Prostate gland (tissue), 2 donors: Measurements from ENCODE around the gene TPRG1L. TPM values are rescaled to one million over a fixed set of nuclear protein-coding genes. Genes with fewer than 3 reads are reported as not detected.

Experiments used
- DNase-seq: peaks from one replicate; pipeline ENCODE4 v3.0.0-alpha.2; 2019; ENCODE audit warnings: low spot score
- H3K27ac ChIP-seq, 2 donors: fragments of 200-600 bp; sonication (generic); 2 replicates each; pipeline ENCODE4 v1.5.1; 2017 to 2019
- H3K27me3 ChIP-seq: fragments of 200-600 bp; sonication (generic); replicated peaks from 2 replicates; pipeline ENCODE4 v1.5.1; 2019; ENCODE audit not compliant: insufficient read depth
- H3K36me3 ChIP-seq, 2 donors: fragments of 200-600 bp; sonication (generic); 1 replicate in 1 of 2; 2 replicates in 1 of 2; pipeline versions ENCODE4 v1.5.1 to v1.8.1; 2017 to 2019
- H3K4me1 ChIP-seq: fragments of 200-600 bp; sonication (generic); replicated peaks from 2 replicates; pipeline ENCODE4 v1.5.1; 2019
- H3K4me3 ChIP-seq, 2 donors: fragments of 200-600 bp; sonication (generic); 2 replicates each; pipeline ENCODE4 v1.5.1; 2017 to 2019
- H3K9me3 ChIP-seq: fragments of 200-600 bp; sonication (generic); 2 replicates; pipeline ENCODE4 v1.5.1; 2017
- CTCF ChIP-seq, 4 experiments: fragments of 200-600 bp in 2 of 4; fragments of 450-650 bp in 2 of 4; sonication (generic) in 2 of 4; IDR thresholded peaks; 1 replicate in 3 of 4; 2 replicates in 1 of 4; pipeline ENCODE4 v1.5.1; 2016 to 2019; ENCODE audit warnings: antibody characterized with exemption in 4 of 4, mild to moderate bottlenecking in 2 of 4, moderate library complexity in 2 of 4
- POLR2A ChIP-seq: fragments of 450-650 bp; IDR thresholded peaks from one replicate; pipeline ENCODE4 v1.6.1; 2016; ENCODE audit warnings: antibody characterized with exemption, mild to moderate bottlenecking
- POLR2AphosphoS5 ChIP-seq: sonication (generic); formaldehyde crosslinking; IDR thresholded peaks from one replicate; pipeline ENCODE4 v1.6.1; 2017; ENCODE audit warnings: antibody characterized with exemption
- WGBS: methylation state at CpG from one replicate; pipeline ENCODE4 v1.1.5; 2018; 5-methylcytosine and 5-hydroxymethylcytosine counted together
- intact Hi-C: fragments of 100-400 bp; cut with DNase I; formaldehyde crosslinking; loops from one replicate; pipeline ENCODE4 v1.14.2; 2022
- total RNA-seq, 2 donors: library from RNA; depleted of rRNA; stranded (reverse); fragments of >200 nt; gene quantifications; one replicate each; pipeline ENCODE4 v1.1.0, GENCODE V29; 2016

Gene TPRG1L
- total RNA-seq, 2 donors from 2014 or later, result 26.4 to 35.0 TPM

GRCh38 chr1:3601743-3602142, 23.1 kb upstream of the TPRG1L start:
- no peak for DNase-seq
- WGBS, result 64% methylated on average over 15 of the region's 16 CpGs
- Histone ChIP-seq H3K4me3 (no peak overlapping the region), H3K9me3 (no peaks in the 10 kb centered on the region), H3K4me1 (no peaks in the 10 kb centered on the region), H3K36me3 (no peaks in the 10 kb centered on the region), H3K27me3 (no peaks in the 10 kb centered on the region), H3K27ac (no peak overlapping the region)
- TF ChIP-seq CTCF (IDR thresholded peaks at IDR 0.05) (no peak), POLR2AphosphoS5 (no peak), POLR2A (no peak)
- intact Hi-C loops, result no loop called here

- intact Hi-C loops, result no loop called here
These were observed 22.4 kb upstream of the TPRG1L start for GRCh38 chr1:3602375-3602774.

GRCh38 chr1:3603156-3603555, 21.7 kb upstream of the TPRG1L start:
- no peaks in the 10 kb centered on the region for H3K27me3 ChIP-seq
- H3K4me3 ChIP-seq, result no peak overlapping the region
- DNase-seq, result no peak
- intact Hi-C loops, result no loop called here
- H3K27ac ChIP-seq, result no peak overlapping the region
- H3K4me1 ChIP-seq, result no peaks in the 10 kb centered on the region
- H3K36me3 ChIP-seq, result no peaks in the 10 kb centered on the region
- TF ChIP-seq POLR2A, result no peak
- no peak for TF ChIP-seq CTCF (IDR thresholded peaks at IDR 0.05)
- TF ChIP-seq POLR2AphosphoS5, result no peak
- 80% methylated on average over 1 of the region's 11 CpGs for WGBS
- H3K9me3 ChIP-seq, result no peaks in the 10 kb centered on the region

More at GRCh38 chr1:3602375-3602774, 22.4 kb upstream of the TPRG1L start:
- Histone ChIP-seq H3K27ac (no peak overlapping the region), H3K9me3 (no peaks in the 10 kb centered on the region), H3K36me3 (no peaks in the 10 kb centered on the region), H3K27me3 (no peaks in the 10 kb centered on the region), H3K4me1 (no peaks in the 10 kb centered on the region), H3K4me3 (no peak overlapping the region)
- no peak for TF ChIP-seq POLR2A
- no peak for TF ChIP-seq POLR2AphosphoS5
- TF ChIP-seq CTCF (IDR thresholded peaks at IDR 0.05), result no peak
- 89% methylated on average over 20 of the region's 21 CpGs for WGBS
- no peak for DNase-seq

- H3K4me3 ChIP-seq, result no peak overlapping the region
- no peaks in the 10 kb centered on the region for H3K36me3 ChIP-seq
- H3K4me1 ChIP-seq, result no peaks in the 10 kb centered on the region
- TF ChIP-seq POLR2AphosphoS5 (no peak), POLR2A (no peak), CTCF (IDR thresholded peaks at IDR 0.05) (no peak)
- DNase-seq, result no peak
- WGBS, result 85% methylated on average over 28 of the region's 29 CpGs
- intact Hi-C loops, result no loop called here
- H3K9me3 ChIP-seq, result no peaks in the 10 kb centered on the region
- no peak overlapping the region for H3K27ac ChIP-seq
- H3K27me3 ChIP-seq, result peaks cover under 1% of the 10 kb centered on the region
These were observed 21.0 kb upstream of the TPRG1L start for GRCh38 chr1:3603571-3604467.
